Measurements from ENCODE around the gene DCUN1D3. TPM values are rescaled to one million over a fixed set of nuclear protein-coding genes. Genes with fewer than 3 reads are reported as not detected.

DCUN1D3 gene
- total and polyA plus RNA-seq, 2 experiments from 2014 or later, result 8.5 to 13.7 TPM

GRCh38 chr16:20846551-20846950 lies 53.6 kb downstream of the DCUN1D3 start:
- no peaks in the 10 kb centered on the region for H4K20me1 ChIP-seq (replicated peaks; ENCODE audit: insufficient read depth)
- peaks cover 3% of the 10 kb centered on the region for H3K4me1 ChIP-seq (ENCODE audit: insufficient read depth)
- H3K27me3 Mint-ChIP-seq (ENCODE audit: insufficient read depth, low read depth, poor library complexity), result peaks cover 2% of the 10 kb centered on the region
- DNase-seq (ENCODE audit: low spot score) (no peak), ATAC-seq (no peak)
- 0 out of 2 replicates have a peak, but pooled peaks cover 5% of the 10 kb centered on the region for H3K36me3 ChIP-seq (ENCODE audit: insufficient read depth)
- no peaks in the 10 kb centered on the region for H3K9me2 ChIP-seq (ENCODE audit: insufficient read depth)
- H3K9me3 Mint-ChIP-seq, result no peaks in the 10 kb centered on the region
- TF ChIP-seq ZNF114 (CRISPR knock-in tag; IDR thresholded peaks at IDR 0.05) (no peak), CTCF (conservative IDR thresholded peaks at IDR 0.05; ENCODE audit: low read depth in 2 of 2) (no peak), ZNF462 (CRISPR knock-in tag; IDR thresholded peaks at IDR 0.05) (no peak), REST (IDR thresholded peaks at IDR 0.05; ENCODE audit: unreplicated experiment) (no peak), NANOG (IDR thresholded peaks at IDR 0.05; ENCODE audit: borderline replicate concordance) (no peak), JUNB (IDR thresholded peaks at IDR 0.05; ENCODE audit: unreplicated experiment) (no peak), EZH2 (IDR thresholded peaks at IDR 0.05; ENCODE audit: low read depth, unreplicated experiment) (no peak), EZH2phosphoT487 (IDR thresholded peaks at IDR 0.05; ENCODE audit: unreplicated experiment) (no peak), CREB1 (CRISPR knock-in tag; IDR thresholded peaks at IDR 0.05; ENCODE audit: low read depth) (no peak), ZNF331 (CRISPR knock-in tag; IDR thresholded peaks at IDR 0.05; ENCODE audit: low read depth) (no peak), POLR2AphosphoS5 (IDR thresholded peaks at IDR 0.05; ENCODE audit: low read depth) (no peak), STAT1 (IDR thresholded peaks at IDR 0.05; ENCODE audit: unreplicated experiment) (no peak)
- no peak overlapping the region for H3K27ac ChIP-seq (ENCODE audit: low read depth)
- H3K4me3 ChIP-seq, result no peak overlapping the region
- H2AFZ ChIP-seq, result no peak overlapping the region
- H3K27ac Mint-ChIP-seq, result no peak overlapping the region
- H3F3A ChIP-seq (replicated peaks; ENCODE audit: low read depth), result no peaks in the 10 kb centered on the region
- H3K4me1 Mint-ChIP-seq, result no peaks in the 10 kb centered on the region; the same call in 1 of the 3 replicates
- H3K79me2 ChIP-seq (replicated peaks; ENCODE audit: insufficient read depth), result no peaks in the 10 kb centered on the region
- H3K4me2 ChIP-seq, result no peak overlapping the region
- H3K4me3 Mint-ChIP-seq, result no peak overlapping the region
- peaks cover 16% of the 10 kb centered on the region for H3K36me3 Mint-ChIP-seq (ENCODE audit: low read depth)
- no peaks in the 10 kb centered on the region for H3K27me3 ChIP-seq (ENCODE audit: insufficient read depth)
